Measurements from ENCODE around the gene PLAGL2. TPM values are rescaled to one million over a fixed set of nuclear protein-coding genes. Genes with fewer than 3 reads are reported as not detected.
A peak's percentile ranks its signal among the peaks of the same experiment; 100 is the strongest.

Gene PLAGL2
- total RNA-seq, 2 donors from 2014 or later: 32.8 to 39.4 TPM

GRCh38 chr20:32236819-32237218, 29.3 kb upstream of the PLAGL2 start:
- no peak overlapping the region for H3K27ac Mint-ChIP-seq
- H3K27me3 Mint-ChIP-seq: no peaks in the 10 kb centered on the region
- peaks cover 12 to 15% of the 10 kb centered on the region in 2 donors for H3K4me1 Mint-ChIP-seq (ENCODE audit: low read depth in 2 of 2)
- no peaks in the 10 kb centered on the region for H3K9me3 Mint-ChIP-seq
- ATAC-seq: no peak
- H3K4me3 Mint-ChIP-seq: no peak overlapping the region
- H3K36me3 Mint-ChIP-seq: peaks cover 12% of the 10 kb centered on the region
- DNase-seq (ENCODE audit: low spot score): no peak

GRCh38 chr20:32236048-32236533, 28.5 kb upstream of the PLAGL2 start:
- Mint-ChIP-seq H3K4me1 (ENCODE audit: low read depth in 2 of 2) (peaks cover 20 to 22% of the 10 kb centered on the region in 2 donors), H3K27ac (peak overlapping the region; percentile 13 to 61), H3K27me3 (no peaks in the 10 kb centered on the region), H3K9me3 (no peaks in the 10 kb centered on the region), H3K4me3 (no peak overlapping the region), H3K36me3 (peaks cover 17% of the 10 kb centered on the region)
- DNase-seq (ENCODE audit: low spot score) (no peak), ATAC-seq (no peak)

GRCh38 chr20:32235331-32236047, 27.9 kb upstream of the PLAGL2 start:
- Mint-ChIP-seq H3K36me3 (peaks cover 17% of the 10 kb centered on the region), H3K27ac (peak overlapping the region; percentile 13 to 61), H3K9me3 (no peaks in the 10 kb centered on the region), H3K4me1 (ENCODE audit: low read depth in 2 of 2) (peaks cover 20 to 23% of the 10 kb centered on the region in 2 donors), H3K27me3 (no peaks in the 10 kb centered on the region), H3K4me3 (no peak overlapping the region)
- DNase-seq (ENCODE audit: low spot score) (no peak), ATAC-seq (no peak)

GRCh38 chr20:32234135-32234808, 26.7 kb upstream of the PLAGL2 start:
- Mint-ChIP-seq H3K9me3 (no peaks in the 10 kb centered on the region), H3K27me3 (no peaks in the 10 kb centered on the region), H3K27ac (peak overlapping the region in 1 of 2 donors; percentile 28), H3K36me3 (peaks cover 17% of the 10 kb centered on the region), H3K4me1 (ENCODE audit: low read depth in 2 of 2) (peaks cover 20 to 23% of the 10 kb centered on the region in 2 donors), H3K4me3 (no peak overlapping the region)
- DNase-seq (ENCODE audit: low spot score): no peak
- ATAC-seq: no peak

- Mint-ChIP-seq H3K4me3 (no peak overlapping the region), H3K36me3 (peaks cover 17% of the 10 kb centered on the region)
- DNase-seq (ENCODE audit: low spot score): no peak
These were observed 25.7 kb upstream of the PLAGL2 start for GRCh38 chr20:32233286-32233685.

GRCh38 chr20:32232326-32232886, 24.9 kb upstream of the PLAGL2 start:
- Mint-ChIP-seq H3K27me3 (no peaks in the 10 kb centered on the region), H3K36me3 (peaks cover 17% of the 10 kb centered on the region), H3K4me1 (ENCODE audit: low read depth in 2 of 2) (peaks cover 20 to 23% of the 10 kb centered on the region in 2 donors), H3K9me3 (no peaks in the 10 kb centered on the region), H3K27ac (peak overlapping the region; percentile 99 to 100), H3K4me3 (peak overlapping the region; percentile 94)
- ATAC-seq (peak in 1 of 2 donors; percentile 58), DNase-seq (ENCODE audit: low spot score) (no peak)

More at GRCh38 chr20:32233286-32233685, 25.7 kb upstream of the PLAGL2 start:
- H3K27me3 Mint-ChIP-seq: no peaks in the 10 kb centered on the region
- no peak for ATAC-seq
- no peaks in the 10 kb centered on the region for H3K9me3 Mint-ChIP-seq
- H3K27ac Mint-ChIP-seq: peak overlapping the region; percentile 99 to 100
- H3K4me1 Mint-ChIP-seq (ENCODE audit: low read depth in 2 of 2): peaks cover 20 to 23% of the 10 kb centered on the region in 2 donors

- Mint-ChIP-seq H3K4me3 (peak overlapping the region; percentile 94), H3K9me3 (no peaks in the 10 kb centered on the region), H3K4me1 (ENCODE audit: low read depth in 2 of 2) (peaks cover 20 to 23% of the 10 kb centered on the region in 2 donors), H3K27me3 (no peaks in the 10 kb centered on the region), H3K36me3 (peaks cover 17% of the 10 kb centered on the region), H3K27ac (peak overlapping the region; percentile 99 to 100)
- no peak for DNase-seq (ENCODE audit: low spot score)
- peak in 1 of 2 donors; percentile 82 for ATAC-seq
These were observed 24.3 kb upstream of the PLAGL2 start for GRCh38 chr20:32231847-32232246.

GRCh38 chr20:32231245-32231644, 23.7 kb upstream of the PLAGL2 start:
- no peak for ATAC-seq

GRCh38 chr20:32230707-32231106, 23.2 kb upstream of the PLAGL2 start:
- DNase-seq (ENCODE audit: low spot score) (no peak), ATAC-seq (no peak)
- Mint-ChIP-seq H3K36me3 (peaks cover 17% of the 10 kb centered on the region), H3K27me3 (no peaks in the 10 kb centered on the region), H3K27ac (peak overlapping the region; percentile 99 to 100), H3K4me3 (no peak overlapping the region), H3K9me3 (no peaks in the 10 kb centered on the region), H3K4me1 (ENCODE audit: low read depth in 2 of 2) (peaks cover 20 to 23% of the 10 kb centered on the region in 2 donors)

More at GRCh38 chr20:32231245-32231644, 23.7 kb upstream of the PLAGL2 start:
- no peak for DNase-seq (ENCODE audit: low spot score)
- Mint-ChIP-seq H3K27me3 (no peaks in the 10 kb centered on the region), H3K36me3 (peaks cover 17% of the 10 kb centered on the region), H3K4me3 (no peak overlapping the region), H3K9me3 (no peaks in the 10 kb centered on the region), H3K4me1 (ENCODE audit: low read depth in 2 of 2) (peaks cover 20 to 23% of the 10 kb centered on the region in 2 donors), H3K27ac (peak overlapping the region; percentile 99 to 100)

GRCh38 chr20:32229251-32229747, 21.8 kb upstream of the PLAGL2 start:
- Mint-ChIP-seq H3K27me3 (no peaks in the 10 kb centered on the region), H3K4me3 (no peak overlapping the region), H3K4me1 (ENCODE audit: low read depth in 2 of 2) (peaks cover 23% of the 10 kb centered on the region in 2 donors), H3K27ac (peak overlapping the region in 1 of 2 donors; percentile 66), H3K9me3 (no peaks in the 10 kb centered on the region), H3K36me3 (peaks cover 22% of the 10 kb centered on the region)
- no peak for ATAC-seq
- DNase-seq (ENCODE audit: low spot score): no peak

- Mint-ChIP-seq H3K27ac (peak overlapping the region; percentile 51 to 66), H3K4me1 (ENCODE audit: low read depth in 2 of 2) (peaks cover 20 to 22% of the 10 kb centered on the region in 2 donors), H3K9me3 (no peaks in the 10 kb centered on the region), H3K4me3 (no peak overlapping the region), H3K36me3 (peaks cover 19% of the 10 kb centered on the region), H3K27me3 (no peaks in the 10 kb centered on the region)
- ATAC-seq (no peak), DNase-seq (ENCODE audit: low spot score) (no peak)
These were observed 20.5 kb upstream of the PLAGL2 start for GRCh38 chr20:32227744-32228688.

- Mint-ChIP-seq H3K36me3 (peaks cover 16% of the 10 kb centered on the region), H3K9me3 (no peaks in the 10 kb centered on the region), H3K27me3 (no peaks in the 10 kb centered on the region), H3K4me1 (ENCODE audit: low read depth in 2 of 2) (peaks cover 13 to 15% of the 10 kb centered on the region in 2 donors), H3K27ac (no peak overlapping the region), H3K4me3 (no peak overlapping the region)
- DNase-seq (ENCODE audit: low spot score) (no peak), ATAC-seq (no peak)
These were observed 19.8 kb upstream of the PLAGL2 start for GRCh38 chr20:32227306-32227705.

GRCh38 chr20:32226391-32226790, 18.8 kb upstream of the PLAGL2 start:
- no peak overlapping the region for H3K27ac Mint-ChIP-seq
- no peak for ATAC-seq
- H3K4me1 Mint-ChIP-seq (ENCODE audit: low read depth in 2 of 2): peaks cover 4 to 7% of the 10 kb centered on the region in 2 donors
- no peak overlapping the region for H3K4me3 Mint-ChIP-seq
- no peak for DNase-seq (ENCODE audit: low spot score)
- no peaks in the 10 kb centered on the region for H3K9me3 Mint-ChIP-seq
- H3K27me3 Mint-ChIP-seq: no peaks in the 10 kb centered on the region
- H3K36me3 Mint-ChIP-seq: peaks cover 7% of the 10 kb centered on the region

Data from natural killer cell treated with Interleukin-12 subunit alpha and Interleukin-12 subunit beta and Interleukin-15 and Interleukin-18, amount 100 ng/mL, for 72 hours (primary cell).